HepG2 (cell line): Measurements from ENCODE around the gene CNPPD1. TPM values are rescaled to one million over a fixed set of nuclear protein-coding genes. Genes with fewer than 3 reads are reported as not detected.
A peak's percentile ranks its signal among the peaks of the same experiment; 100 is the strongest.

Experiments used
- ATF1 ChIP-seq: IDR thresholded peaks from 2 replicates; pipeline ENCODE4 v1.6.1; 2016; ENCODE audit warnings: mild to moderate bottlenecking, control low read depth
- GATA4 ChIP-seq: sonication (generic); IDR thresholded peaks from 2 replicates; pipeline ENCODE4 v1.6.1; 2016; ENCODE audit warnings: antibody characterized with exemption, low read depth, borderline replicate concordance
- GZF1 ChIP-seq: sonication (generic); formaldehyde crosslinking; IDR thresholded peaks from 2 replicates; pipeline ENCODE4 v1.5.1; 2020; ENCODE audit warnings: mild to moderate bottlenecking, missing genetic modification reagents
- HDAC1 ChIP-seq: sonication (generic); formaldehyde crosslinking; IDR thresholded peaks from 2 replicates; pipeline ENCODE4 v1.5.1; 2020; ENCODE audit warnings: mild to moderate bottlenecking, missing genetic modification reagents
- MAFG ChIP-seq: sonication (generic); formaldehyde crosslinking; IDR thresholded peaks from 2 replicates; pipeline ENCODE4 v1.5.1; 2020; ENCODE audit warnings: mild to moderate bottlenecking, missing genetic modification reagents
- MBNL3 ChIP-seq: fragments of 250-450 bp; sonication (Bioruptor Pico); conservative IDR thresholded peaks from 2 replicates; pipeline ENCODE4 v1.8.0; 2022; ENCODE audit warnings: mild to moderate bottlenecking, inconsistent platforms
- REPIN1 ChIP-seq: sonication (generic); formaldehyde crosslinking; IDR thresholded peaks from 2 replicates; pipeline ENCODE4 v1.8.0; 2022; ENCODE audit warnings: missing genetic modification reagents, low read depth, mild to moderate bottlenecking, borderline replicate concordance
- REST ChIP-seq, 2 experiments: IDR thresholded peaks; 2 replicates each; pipeline ENCODE4 v1.6.1; 2011 to 2012; ENCODE audit warnings: low read length in 2 of 2, borderline replicate concordance in 1 of 2, low read depth in 1 of 2, mild to moderate bottlenecking in 1 of 2, moderate library complexity in 1 of 2
- SOX5 ChIP-seq: IDR thresholded peaks from 2 replicates; pipeline ENCODE4 v1.6.1; 2016; ENCODE audit warnings: borderline replicate concordance
- TEAD3 ChIP-seq: optimal IDR thresholded peaks from 2 replicates; pipeline ENCODE3; 2016; ENCODE audit warnings: borderline replicate concordance
- TFDP1 ChIP-seq: IDR thresholded peaks from 2 replicates; pipeline ENCODE4 v1.6.1; 2016; ENCODE audit warnings: missing compliant biosample characterization, missing genetic modification reagents, borderline replicate concordance
- ZBTB20 ChIP-seq: sonication (generic); formaldehyde crosslinking; IDR thresholded peaks from 2 replicates; pipeline ENCODE4 v1.8.1; 2023; ENCODE audit warnings: missing genetic modification reagents, low read depth, mild to moderate bottlenecking, borderline replicate concordance
- ZBTB25 ChIP-seq: IDR thresholded peaks from 2 replicates; pipeline ENCODE4 v1.6.1; 2018; ENCODE audit warnings: missing genetic modification reagents
- ZBTB43 ChIP-seq: sonication (generic); formaldehyde crosslinking; conservative IDR thresholded peaks from 2 replicates; pipeline ENCODE4 v1.4.0; 2020; ENCODE audit warnings: missing genetic modification reagents
- ZFX ChIP-seq: sonication (generic); formaldehyde crosslinking; IDR thresholded peaks from 2 replicates; pipeline ENCODE4 v1.4.0; 2020; ENCODE audit warnings: mild to moderate bottlenecking, low read depth, missing genetic modification reagents, moderate library complexity
- ZKSCAN1 ChIP-seq: fragments of 150-350 bp; IDR thresholded peaks from 2 replicates; pipeline ENCODE4 v1.6.1; 2014; ENCODE audit warnings: low read length
- ZNF282 ChIP-seq: fragments of 450-650 bp; IDR thresholded peaks from 2 replicates; pipeline ENCODE4 v1.6.1; 2018; ENCODE audit not compliant: partially characterized antibody
- ZNF343 ChIP-seq: sonication (generic); formaldehyde crosslinking; IDR thresholded peaks from 2 replicates; pipeline ENCODE4 v1.4.0; 2020; ENCODE audit warnings: mild to moderate bottlenecking, missing genetic modification reagents
- ZNF687 ChIP-seq: sonication (generic); formaldehyde crosslinking; IDR thresholded peaks from 2 replicates; pipeline ENCODE4 v1.5.1; 2020; ENCODE audit warnings: mild to moderate bottlenecking, missing genetic modification reagents, moderate library complexity
- polyA plus RNA-seq, 8 experiments: library from polyadenylated mRNA; depleted of rRNA in 3 of 8; stranded (reverse) in 7 of 8; unstranded in 1 of 8; fragments of >200 nt; fragmentation: Illumina TruSeq in 4 of 8; extraction: Trizol in 4 of 8; gene quantifications; 2 replicates each; pipeline versions ENCODE4 v1.2.1 to v1.2.3, GENCODE V29; 2011 to 2016; ENCODE audit warnings: low read depth in 4 of 8, missing spikeins in 1 of 8, mixed read lengths in 1 of 8; ENCODE audit not compliant: insufficient read depth in 1 of 8
- total RNA-seq, 5 experiments: library from RNA; depleted of rRNA; stranded (reverse); fragments of >200 nt; fragmentation: Illumina TruSeq; extraction: Trizol; gene quantifications; 2 replicates each; pipeline ENCODE4 v1.2.3, GENCODE V29; 2016; ENCODE audit warnings: low read depth in 1 of 5

The CNPPD1 gene
- total and polyA plus RNA-seq, 2 of the 13 experiments (the other 11 are each of a cell fraction or from before 2014, with no cell fraction given), result 35.5 to 49.4 TPM

- TF ChIP-seq ZNF687 (CRISPR knock-in tag) (no peak), MAFG (CRISPR knock-in tag) (no peak), ZBTB25 (CRISPR knock-in tag) (no peak), TFDP1 (CRISPR knock-in tag) (no peak; the same call in 1 of the 2 replicates), SOX5 (peak; percentile 83), TEAD3 (peak; percentile 58), GZF1 (CRISPR knock-in tag) (no peak), GATA4 (no peak), MBNL3 (CRISPR knock-in tag) (no peak), REPIN1 (peak; percentile 37; the same call in 1 of the 2 replicates), ZFX (CRISPR knock-in tag) (no peak; the same call in 1 of the 2 replicates), REST (IDR thresholded peaks at IDR 0.05; ENCODE audit: borderline replicate concordance in 1 of 2, low read depth in 1 of 2, low read length in 2 of 2) (peak in 1 of 2 experiments; percentile 51; a peak in 1 of 4 replicates), ZNF343 (CRISPR knock-in tag) (no peak), ZKSCAN1 (no peak), ZBTB20 (CRISPR knock-in tag) (no peak; the same call in 1 of the 2 replicates), ZNF282 (no peak), HDAC1 (CRISPR knock-in tag) (peak; percentile 17; the same call in 1 of the 2 replicates), ZBTB43 (CRISPR knock-in tag) (no peak), ATF1 (CRISPR knock-in tag) (0 out of 2 replicates have a peak, but pooled peaks have one; percentile 38)
Observed at GRCh38 chr2:219126555-219126954, 50.2 kb downstream of the CNPPD1 start (continued).
